Osteocyte (in vitro differentiated cells): ENCODE measurements around the gene GPR26. TPM values are rescaled to one million over a fixed set of nuclear protein-coding genes. Genes with fewer than 3 reads are reported as not detected.

Experiments used
- DNase-seq: peaks from one replicate; pipeline ENCODE4 v3.0.0; 2021; ENCODE audit warnings: mixed read lengths; ENCODE audit not compliant: unreplicated experiment; ENCODE audit errors: extremely low spot score
- H3K27ac Mint-ChIP-seq: one replicate; pipeline ENCODE4 v1.8.0; 2021; ENCODE audit warnings: mild to moderate bottlenecking, mixed read lengths; ENCODE audit not compliant: unreplicated experiment
- H3K27me3 Mint-ChIP-seq: one replicate; pipeline ENCODE4 v1.8.0; 2021; ENCODE audit warnings: mixed read lengths; ENCODE audit not compliant: unreplicated experiment
- H3K36me3 Mint-ChIP-seq: one replicate; pipeline ENCODE4 v1.8.0; 2021; ENCODE audit warnings: mixed read lengths; ENCODE audit not compliant: unreplicated experiment
- H3K4me1 Mint-ChIP-seq: one replicate; pipeline ENCODE4 v1.8.0; 2021; ENCODE audit warnings: mixed read lengths; ENCODE audit not compliant: unreplicated experiment
- H3K4me3 Mint-ChIP-seq: one replicate; pipeline ENCODE4 v1.8.0; 2021; ENCODE audit warnings: mild to moderate bottlenecking, moderate library complexity, mixed read lengths; ENCODE audit not compliant: unreplicated experiment
- H3K9me3 Mint-ChIP-seq: one replicate; pipeline ENCODE4 v1.8.0; 2021; ENCODE audit warnings: mixed read lengths; ENCODE audit not compliant: unreplicated experiment
- CTCF ChIP-seq: fragments of 200-600 bp; sonication (generic); IDR thresholded peaks from 2 replicates; pipeline ENCODE4 v1.5.0; 2021; ENCODE audit warnings: antibody characterized with exemption, mild to moderate bottlenecking, moderate library complexity
- total RNA-seq: library from RNA; stranded (reverse); gene quantifications from 2 replicates; pipeline ENCODE4 v1.2.1, GENCODE V29; 2021

Gene GPR26
- total RNA-seq, 1 donor from 2014 or later, result not detected

- H3K27me3 Mint-ChIP-seq, result no peaks in the 10 kb centered on the region
- H3K4me1 Mint-ChIP-seq, result no peaks in the 10 kb centered on the region
- no peaks in the 10 kb centered on the region for H3K36me3 Mint-ChIP-seq
- TF ChIP-seq CTCF, result no peak
- H3K4me3 Mint-ChIP-seq, result no peak overlapping the region
- peaks cover 9% of the 10 kb centered on the region for H3K9me3 Mint-ChIP-seq
- H3K27ac Mint-ChIP-seq, result no peak overlapping the region
- peak; percentile 73 for DNase-seq
Measured at GRCh38 chr10:123621492-123621891, 44.7 kb upstream of the GPR26 start.

GRCh38 chr10:123621916-123622315 is 44.2 kb upstream of the GPR26 start:
- no peaks in the 10 kb centered on the region for H3K27me3 Mint-ChIP-seq
- no peaks in the 10 kb centered on the region for H3K36me3 Mint-ChIP-seq
- H3K9me3 Mint-ChIP-seq, result peaks cover 10% of the 10 kb centered on the region
- TF ChIP-seq CTCF, result no peak
- H3K27ac Mint-ChIP-seq, result no peak overlapping the region
- DNase-seq, result no peak
- H3K4me1 Mint-ChIP-seq, result no peaks in the 10 kb centered on the region
- no peak overlapping the region for H3K4me3 Mint-ChIP-seq

GRCh38 chr10:123622381-123622780 is 43.8 kb upstream of the GPR26 start:
- H3K4me3 Mint-ChIP-seq, result no peak overlapping the region
- no peak for TF ChIP-seq CTCF
- H3K4me1 Mint-ChIP-seq, result no peaks in the 10 kb centered on the region
- H3K27ac Mint-ChIP-seq, result no peak overlapping the region
- H3K27me3 Mint-ChIP-seq, result no peaks in the 10 kb centered on the region
- no peaks in the 10 kb centered on the region for H3K36me3 Mint-ChIP-seq
- H3K9me3 Mint-ChIP-seq, result peaks cover 14% of the 10 kb centered on the region
- DNase-seq, result no peak

DNA sequence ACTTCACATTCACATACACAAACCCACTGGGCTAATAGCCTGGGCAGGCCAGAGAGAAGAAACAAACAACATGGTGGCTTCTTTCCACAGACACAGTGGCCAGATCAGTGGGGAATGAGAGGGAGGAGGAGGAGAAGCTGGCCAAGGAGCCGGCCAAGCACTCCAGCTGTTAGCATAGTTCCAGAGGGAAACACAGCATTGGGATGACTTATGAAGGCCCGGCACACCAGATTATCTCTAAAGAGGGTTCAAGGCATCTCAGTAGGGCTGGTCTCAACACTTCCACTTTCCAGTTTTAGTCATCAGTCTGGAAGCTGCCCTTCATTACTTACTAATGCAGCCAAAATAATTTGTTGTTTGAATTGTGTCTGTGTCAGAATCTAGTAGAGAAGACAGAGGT is 42.1 kb upstream of the GPR26 start:
- no peak for DNase-seq
- no peak overlapping the region for H3K27ac Mint-ChIP-seq
- TF ChIP-seq CTCF, result no peak
- H3K4me3 Mint-ChIP-seq, result no peak overlapping the region
- H3K4me1 Mint-ChIP-seq, result no peaks in the 10 kb centered on the region
- H3K9me3 Mint-ChIP-seq, result peaks cover 22% of the 10 kb centered on the region
- H3K27me3 Mint-ChIP-seq, result no peaks in the 10 kb centered on the region
- H3K36me3 Mint-ChIP-seq, result no peaks in the 10 kb centered on the region

- H3K9me3 Mint-ChIP-seq, result peaks cover 20% of the 10 kb centered on the region
- TF ChIP-seq CTCF, result no peak
Measured at GRCh38 chr10:123633106-123633505, 33.0 kb upstream of the GPR26 start.

More at GRCh38 chr10:123633106-123633505, 33.0 kb upstream of the GPR26 start:
- Mint-ChIP-seq H3K36me3 (no peaks in the 10 kb centered on the region), H3K4me1 (no peaks in the 10 kb centered on the region), H3K4me3 (no peak overlapping the region), H3K27ac (no peak overlapping the region), H3K27me3 (no peaks in the 10 kb centered on the region)
- DNase-seq, result no peak
